A673 (cell line): ENCODE measurements around the gene EEFSEC.

Experiments
- EZH2 ChIP-seq: fragments of 200-600 bp; sonication (generic); IDR thresholded peaks from 2 replicates; pipeline ENCODE4 v1.6.1; 2017; ENCODE audit warnings: borderline replicate concordance, low read depth, mild to moderate bottlenecking, mixed read lengths, antibody characterized with exemption, low read length; ENCODE audit not compliant: poor library complexity, severe bottlenecking
- TF ChIP-seq, protein P1 (sequence below): fragments of 300-800, 200-600 bp; sonication (generic); conservative IDR thresholded peaks from 2 replicates; pipeline ENCODE4 v1.5.1; 2017; ENCODE audit warnings: low read depth, mild to moderate bottlenecking, antibody characterized with exemption, low read length, moderate library complexity, mixed read lengths

DNA sequence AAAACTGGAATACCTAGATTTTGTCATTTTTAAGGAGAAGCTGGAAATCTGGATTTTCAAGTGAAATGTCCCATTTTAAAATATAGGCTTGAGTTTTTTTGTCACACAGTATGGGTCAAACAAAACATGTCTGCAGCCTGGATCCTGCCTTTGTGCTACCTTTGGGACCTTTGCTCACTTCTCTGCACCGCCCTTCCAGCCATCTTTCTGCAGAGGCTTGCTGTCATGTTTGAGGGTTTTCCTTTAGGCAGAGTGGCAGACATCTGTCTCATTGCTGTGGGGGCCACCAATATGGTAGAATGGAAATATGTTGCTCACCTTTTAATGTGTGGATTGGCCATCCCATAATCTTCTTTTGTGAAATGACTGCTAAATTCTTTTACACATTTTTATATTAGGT lies 136.3 kb downstream of the EEFSEC start:
- TF ChIP-seq, protein P1, sequence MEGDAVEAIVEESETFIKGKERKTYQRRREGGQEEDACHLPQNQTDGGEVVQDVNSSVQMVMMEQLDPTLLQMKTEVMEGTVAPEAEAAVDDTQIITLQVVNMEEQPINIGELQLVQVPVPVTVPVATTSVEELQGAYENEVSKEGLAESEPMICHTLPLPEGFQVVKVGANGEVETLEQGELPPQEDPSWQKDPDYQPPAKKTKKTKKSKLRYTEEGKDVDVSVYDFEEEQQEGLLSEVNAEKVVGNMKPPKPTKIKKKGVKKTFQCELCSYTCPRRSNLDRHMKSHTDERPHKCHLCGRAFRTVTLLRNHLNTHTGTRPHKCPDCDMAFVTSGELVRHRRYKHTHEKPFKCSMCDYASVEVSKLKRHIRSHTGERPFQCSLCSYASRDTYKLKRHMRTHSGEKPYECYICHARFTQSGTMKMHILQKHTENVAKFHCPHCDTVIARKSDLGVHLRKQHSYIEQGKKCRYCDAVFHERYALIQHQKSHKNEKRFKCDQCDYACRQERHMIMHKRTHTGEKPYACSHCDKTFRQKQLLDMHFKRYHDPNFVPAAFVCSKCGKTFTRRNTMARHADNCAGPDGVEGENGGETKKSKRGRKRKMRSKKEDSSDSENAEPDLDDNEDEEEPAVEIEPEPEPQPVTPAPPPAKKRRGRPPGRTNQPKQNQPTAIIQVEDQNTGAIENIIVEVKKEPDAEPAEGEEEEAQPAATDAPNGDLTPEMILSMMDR, result no peak
- TF ChIP-seq EZH2, result no peak
